ENCODE data around the gene ADRA2A.
A peak's percentile ranks its signal among the peaks of the same experiment; 100 is the strongest.

The ADRA2A gene

DNA sequence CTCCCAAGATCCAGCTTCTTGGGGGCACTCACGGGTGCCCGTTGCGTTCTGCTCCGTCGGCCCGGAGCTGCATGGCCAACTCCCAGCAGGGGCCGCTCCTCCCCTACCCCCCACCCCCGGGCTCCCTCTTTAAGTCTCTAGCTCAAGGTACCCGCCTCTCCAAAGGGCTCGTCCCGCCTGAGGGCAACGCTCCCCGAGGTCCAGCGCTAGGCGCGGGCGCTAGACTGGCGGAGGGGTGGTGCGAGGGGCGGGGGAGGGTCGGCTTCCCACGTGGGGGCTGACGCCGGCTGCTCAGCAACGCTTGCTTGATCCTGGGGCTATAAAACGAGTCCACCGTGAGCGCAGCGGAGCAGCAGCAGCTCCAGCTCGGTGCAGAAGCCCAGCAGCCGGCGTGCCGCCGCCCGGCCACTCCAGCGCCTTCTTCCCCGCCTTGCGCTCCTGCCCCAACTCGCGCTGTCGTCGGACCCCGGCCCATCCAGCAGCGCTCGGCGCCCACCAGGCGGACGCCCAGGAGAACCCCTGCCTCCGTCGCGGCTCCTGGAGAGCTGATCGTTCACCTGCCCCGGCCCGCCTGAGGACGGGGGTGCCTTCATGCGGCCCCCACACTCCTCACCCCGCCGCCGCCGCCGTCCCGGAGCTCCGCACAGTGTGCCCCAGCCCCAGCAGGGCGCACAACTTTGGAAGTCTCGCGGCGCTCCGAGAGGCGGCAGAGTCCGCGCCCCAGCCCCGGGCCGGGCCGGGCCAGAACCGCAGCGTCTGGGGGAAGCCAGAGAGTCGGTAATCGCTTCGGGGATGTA is at the start of gene ADRA2A:
ADRA2A (plus strand) TSS at position 348 of the 797 bp plus-strand sequence. CDS start 968 bp downstream, outside the sequence.
- in situ Hi-C loops (cut with MboI; ENCODE audit: low sequenced_read_pairs): no loop called here
- Histone ChIP-seq H3K36me3 (replicated peaks) (no peaks in the 10 kb centered on the region), H3K4me1 (no peaks in the 10 kb centered on the region; the same call in 1 of the 2 replicates), H3K4me3 (peak within 1 kb of the TSS; percentile 33), H3K27me3 (ENCODE audit: low read depth) (peaks cover 50% of the 10 kb centered on the region), H3K9me3 (no peaks in the 10 kb centered on the region)
- peak; percentile 18 to 71 for DNase-seq (ENCODE audit: low spot score in 2 of 2)

DNA sequence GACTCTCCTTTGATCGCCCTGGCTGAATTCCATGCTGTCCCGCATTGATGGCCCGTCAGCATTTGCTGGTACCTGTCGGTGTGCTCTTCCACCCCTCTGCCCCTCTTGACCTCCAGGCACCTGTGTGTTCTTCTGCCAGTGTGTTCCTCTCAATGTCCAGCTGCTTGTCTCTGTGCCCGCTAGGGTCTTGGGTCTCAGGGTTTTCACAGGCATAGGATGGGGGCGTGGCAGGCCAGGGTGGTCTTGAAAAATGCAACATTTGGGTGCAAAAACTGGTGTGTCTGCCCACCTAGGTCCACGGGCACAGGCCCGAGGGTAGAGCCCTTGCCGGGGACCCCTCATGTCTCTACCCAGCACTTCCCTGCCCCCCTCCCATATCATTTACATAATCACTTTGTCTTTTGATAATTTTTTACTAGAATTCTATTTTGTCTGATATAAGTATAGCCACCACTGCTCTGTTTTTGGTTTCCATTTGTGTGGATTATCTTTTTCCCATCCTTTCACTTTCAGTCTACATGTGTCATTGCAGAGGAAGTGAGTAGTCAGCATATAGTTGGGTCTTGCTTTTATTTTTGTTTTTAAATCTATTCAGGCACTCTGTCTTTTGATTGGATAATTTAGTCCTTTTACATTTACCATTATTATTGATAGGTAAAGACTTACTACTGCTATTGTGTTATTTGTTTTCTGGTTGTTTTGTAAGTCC is 46.6 kb upstream of the ADRA2A start:
- Histone ChIP-seq H3K9me3 (no peaks in the 10 kb centered on the region; the same call in 1 of the 2 replicates), H3K4me3 (no peak overlapping the region), H3K27me3 (ENCODE audit: low read depth) (no peaks in the 10 kb centered on the region), H3K4me1 (no peaks in the 10 kb centered on the region), H3K36me3 (replicated peaks) (no peaks in the 10 kb centered on the region; the same call in 1 of the 2 replicates)
- DNase-seq (ENCODE audit: low spot score in 2 of 2): no peak
- in situ Hi-C loops (cut with MboI; ENCODE audit: low sequenced_read_pairs): no loop called here

DNA sequence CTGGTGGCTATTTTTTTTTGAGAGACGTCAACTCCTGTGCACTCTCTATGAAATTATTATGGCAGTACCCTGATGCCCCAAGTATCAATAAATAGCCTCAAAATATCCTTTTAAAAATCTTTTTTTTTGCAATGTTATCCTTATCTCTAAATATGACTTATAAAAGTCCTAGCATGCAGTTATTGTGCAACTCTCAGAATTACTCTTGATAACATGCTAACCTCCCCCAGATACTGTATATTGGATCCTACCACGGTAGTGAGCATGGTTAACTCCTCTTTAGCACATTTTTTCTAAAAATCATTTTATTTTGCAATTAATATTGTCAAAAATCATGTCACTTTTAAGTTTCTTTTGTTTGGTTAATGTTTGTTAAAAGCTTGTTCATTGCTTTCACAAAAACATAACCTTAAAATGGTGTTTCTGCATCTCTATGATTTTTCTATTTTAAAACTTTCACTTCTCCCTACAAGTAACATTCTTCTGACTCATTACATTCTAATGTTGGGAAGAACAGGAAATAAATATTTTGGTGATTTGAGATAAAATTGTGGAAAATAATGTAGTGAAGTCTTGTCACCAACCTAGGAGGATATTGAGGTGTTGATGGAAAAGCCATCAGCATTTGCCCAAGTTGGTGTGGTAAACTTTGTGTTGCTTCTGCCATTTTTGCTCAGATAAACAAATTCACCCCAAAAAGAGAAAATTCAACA is 42.1 kb upstream of the ADRA2A start:
- DNase-seq (ENCODE audit: low spot score in 2 of 2): no peak
- Histone ChIP-seq H3K4me1 (no peaks in the 10 kb centered on the region), H3K27me3 (ENCODE audit: low read depth) (no peaks in the 10 kb centered on the region), H3K36me3 (replicated peaks) (no peaks in the 10 kb centered on the region; the same call in 1 of the 2 replicates), H3K4me3 (no peak overlapping the region), H3K9me3 (no peaks in the 10 kb centered on the region; the same call in 1 of the 2 replicates)
- in situ Hi-C loops (cut with MboI; ENCODE audit: low sequenced_read_pairs): no loop called here

DNA sequence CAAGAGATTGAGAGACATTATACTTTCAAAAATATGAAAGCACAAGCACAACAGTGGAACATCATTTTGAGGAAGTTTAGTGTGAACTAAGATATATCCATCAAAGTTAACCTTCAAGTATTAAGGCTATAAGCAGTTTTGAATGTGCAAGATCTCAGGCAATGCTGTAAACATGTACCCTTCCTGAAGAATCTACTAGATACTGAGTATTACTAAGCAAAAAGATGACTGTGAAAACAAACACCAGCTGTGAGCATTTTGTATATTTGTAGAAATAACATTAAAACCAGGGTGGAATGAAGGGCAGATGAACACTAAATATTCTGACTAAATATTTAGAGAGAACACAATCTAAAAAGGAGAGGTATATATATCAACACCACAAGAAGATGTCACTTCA is 41.3 kb upstream of the ADRA2A start:
- in situ Hi-C loops (cut with MboI; ENCODE audit: low sequenced_read_pairs): no loop called here

DNA sequence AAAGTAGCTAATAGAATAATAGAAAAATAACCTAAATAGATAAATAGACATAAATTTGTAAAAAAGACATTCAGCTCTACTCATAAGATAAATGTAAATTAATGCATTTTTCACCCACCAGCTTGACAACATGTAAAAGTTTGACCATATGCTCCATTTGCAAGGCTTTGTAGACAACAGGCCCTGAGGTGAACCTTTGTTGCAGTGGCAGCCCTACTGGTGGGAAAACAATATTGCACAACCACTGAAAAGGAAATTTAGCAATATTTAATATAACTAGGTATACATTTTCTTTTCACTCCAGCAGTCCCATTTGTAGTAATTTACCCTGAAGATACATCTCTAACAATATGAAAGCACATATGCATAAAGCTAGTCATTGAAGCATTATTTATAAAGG is 39.0 kb upstream of the ADRA2A start:
- in situ Hi-C loops (cut with MboI; ENCODE audit: low sequenced_read_pairs): no loop called here
- Histone ChIP-seq H3K9me3 (no peaks in the 10 kb centered on the region; the same call in 1 of the 2 replicates), H3K36me3 (replicated peaks) (no peaks in the 10 kb centered on the region; the same call in 1 of the 2 replicates), H3K4me3 (no peak overlapping the region), H3K4me1 (no peaks in the 10 kb centered on the region), H3K27me3 (ENCODE audit: low read depth) (no peaks in the 10 kb centered on the region)
- no peak for DNase-seq (ENCODE audit: low spot score in 2 of 2)

More for the DNA sequence above, 41.3 kb upstream of the ADRA2A start:
- H3K4me1 ChIP-seq: no peaks in the 10 kb centered on the region
- H3K27me3 ChIP-seq (ENCODE audit: low read depth): no peaks in the 10 kb centered on the region
- no peak for DNase-seq (ENCODE audit: low spot score in 2 of 2)
- H3K36me3 ChIP-seq (replicated peaks): no peaks in the 10 kb centered on the region; the same call in 1 of the 2 replicates
- H3K4me3 ChIP-seq: no peak overlapping the region
- no peaks in the 10 kb centered on the region; the same call in 1 of the 2 replicates for H3K9me3 ChIP-seq

DNA sequence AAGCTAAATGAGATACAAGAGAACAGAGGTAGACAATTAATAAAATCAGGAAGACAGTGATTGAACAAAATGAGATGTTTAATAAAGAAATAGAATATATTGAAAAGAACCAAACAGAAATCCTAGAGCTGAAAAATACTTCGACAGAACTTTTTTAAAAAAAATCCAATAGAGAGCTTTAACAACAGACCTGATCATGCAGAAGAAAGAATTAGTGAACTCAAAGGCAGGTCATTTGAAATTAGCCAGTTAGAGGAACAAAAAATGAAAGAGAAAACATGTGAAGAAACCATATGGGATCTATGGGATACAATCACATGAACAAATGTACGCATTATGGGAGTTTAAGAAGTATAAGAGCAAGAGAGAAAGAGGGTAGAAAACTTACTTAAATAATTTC is 37.3 kb upstream of the ADRA2A start:
- no peak for DNase-seq (ENCODE audit: low spot score in 2 of 2)
- Histone ChIP-seq H3K27me3 (ENCODE audit: low read depth) (no peaks in the 10 kb centered on the region), H3K36me3 (replicated peaks) (no peaks in the 10 kb centered on the region; the same call in 1 of the 2 replicates), H3K4me3 (no peak overlapping the region), H3K4me1 (no peaks in the 10 kb centered on the region), H3K9me3 (no peaks in the 10 kb centered on the region)
- in situ Hi-C loops (cut with MboI; ENCODE audit: low sequenced_read_pairs): no loop called here

DNA sequence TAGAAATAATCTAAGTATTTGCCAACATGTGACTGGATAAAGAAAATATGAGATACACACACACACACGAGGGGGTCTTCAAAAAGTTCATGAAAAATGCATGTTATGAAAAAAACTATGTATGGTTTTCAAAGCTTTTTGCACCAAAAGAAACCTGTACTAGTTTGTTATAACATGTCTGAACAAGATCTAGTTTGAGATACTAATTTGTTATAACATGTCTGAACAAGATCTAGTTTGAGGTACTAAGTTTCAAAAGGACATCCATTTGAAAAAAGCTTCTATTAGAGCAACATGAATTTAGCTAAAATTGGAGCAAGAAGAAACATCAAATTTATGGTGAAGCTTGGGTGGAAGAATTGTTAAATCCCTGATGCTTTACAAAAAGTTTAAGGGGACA is 19.8 kb upstream of the ADRA2A start:
- Histone ChIP-seq H3K4me3 (no peak overlapping the region), H3K4me1 (no peaks in the 10 kb centered on the region), H3K27me3 (ENCODE audit: low read depth) (no peaks in the 10 kb centered on the region), H3K9me3 (no peaks in the 10 kb centered on the region), H3K36me3 (replicated peaks) (no peaks in the 10 kb centered on the region)
- in situ Hi-C loops (cut with MboI; ENCODE audit: low sequenced_read_pairs): no loop called here
- no peak for DNase-seq (ENCODE audit: low spot score in 2 of 2)

DNA sequence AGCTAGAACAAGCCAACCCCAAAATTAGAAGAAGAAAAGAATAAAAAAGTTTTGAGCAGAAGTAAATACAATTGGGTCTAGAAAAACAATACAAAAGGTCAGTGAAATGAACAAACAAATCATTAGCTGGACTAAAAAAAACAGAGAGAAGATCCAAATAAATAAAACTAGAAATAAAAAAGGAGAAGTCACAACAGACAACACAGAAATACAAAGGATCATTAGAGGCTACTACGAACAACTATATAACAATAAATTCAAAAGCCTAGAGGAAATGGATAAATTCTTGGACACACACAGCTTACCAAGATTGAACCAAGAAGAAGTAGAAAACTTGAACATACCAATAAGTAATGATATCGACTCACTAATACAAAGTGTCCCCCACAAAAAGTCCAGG is 13.4 kb upstream of the ADRA2A start:
- no peaks in the 10 kb centered on the region for H3K4me1 ChIP-seq
- H3K9me3 ChIP-seq: no peaks in the 10 kb centered on the region
- H3K27me3 ChIP-seq (ENCODE audit: low read depth): 0 out of 2 replicates have a peak, but pooled peaks cover 2% of the 10 kb centered on the region
- in situ Hi-C loops (cut with MboI; ENCODE audit: low sequenced_read_pairs): no loop called here
- H3K36me3 ChIP-seq (replicated peaks): no peaks in the 10 kb centered on the region
- no peak overlapping the region for H3K4me3 ChIP-seq
- DNase-seq (ENCODE audit: low spot score in 2 of 2): no peak

DNA sequence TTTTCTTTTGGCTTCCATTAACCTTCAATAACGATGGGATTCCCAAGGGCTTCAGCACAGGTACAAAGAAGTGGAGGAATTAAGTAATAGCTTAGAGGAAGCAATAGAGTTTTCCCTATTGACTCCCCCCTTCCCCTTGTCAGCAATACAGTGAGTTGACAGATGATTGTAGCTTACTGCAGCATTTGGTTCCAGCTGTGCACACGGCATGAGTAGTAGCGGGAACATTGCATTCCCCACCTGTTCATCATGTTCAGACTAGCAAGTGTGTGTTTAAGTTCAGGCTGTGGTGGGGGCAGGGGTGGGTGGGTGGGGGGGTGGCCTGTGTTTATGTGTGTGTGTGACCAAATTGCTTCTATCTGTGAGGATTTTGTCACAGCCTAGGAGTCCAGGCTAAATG is 4.6 kb upstream of the ADRA2A start:
- H3K9me3 ChIP-seq: no peaks in the 10 kb centered on the region
- H3K27me3 ChIP-seq (ENCODE audit: low read depth): peaks cover 43% of the 10 kb centered on the region
- DNase-seq (ENCODE audit: low spot score in 2 of 2): no peak
- in situ Hi-C loops (cut with MboI; ENCODE audit: low sequenced_read_pairs): no loop called here
- no peaks in the 10 kb centered on the region for H3K36me3 ChIP-seq (replicated peaks)
- H3K4me1 ChIP-seq: no peaks in the 10 kb centered on the region; the same call in 1 of the 2 replicates
- no peak overlapping the region for H3K4me3 ChIP-seq

DNA sequence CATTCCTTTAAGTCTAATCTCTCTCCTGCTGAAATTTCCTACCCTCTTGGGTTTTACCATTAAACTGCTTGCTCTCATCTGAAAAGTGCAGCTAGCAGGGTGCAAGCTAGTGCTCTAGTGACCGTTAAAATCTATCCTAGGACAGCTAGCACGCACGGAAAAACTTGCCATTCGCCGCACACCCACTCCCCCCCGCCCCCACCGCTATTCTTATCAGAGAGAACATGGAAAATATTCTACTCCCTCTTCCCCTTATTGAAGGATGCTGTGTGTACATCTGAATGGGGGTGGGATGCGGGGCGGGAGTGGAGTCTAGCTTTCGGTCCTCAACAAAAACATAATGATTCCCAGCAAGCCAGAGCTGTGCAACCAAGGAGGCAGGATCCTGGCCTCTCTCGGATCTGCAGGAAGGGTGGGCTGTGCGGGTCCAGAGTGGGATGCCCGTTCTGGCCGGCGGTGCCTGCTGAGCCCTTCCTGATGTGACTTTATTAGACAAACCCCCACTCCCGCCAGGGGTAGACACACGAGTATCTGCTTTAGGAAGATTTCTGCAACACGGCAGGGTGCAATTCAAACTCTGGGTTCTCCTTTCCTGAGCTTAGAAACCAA is 1.1 kb upstream of the ADRA2A start:
- in situ Hi-C loops (cut with MboI; ENCODE audit: low sequenced_read_pairs): no loop called here

DNA sequence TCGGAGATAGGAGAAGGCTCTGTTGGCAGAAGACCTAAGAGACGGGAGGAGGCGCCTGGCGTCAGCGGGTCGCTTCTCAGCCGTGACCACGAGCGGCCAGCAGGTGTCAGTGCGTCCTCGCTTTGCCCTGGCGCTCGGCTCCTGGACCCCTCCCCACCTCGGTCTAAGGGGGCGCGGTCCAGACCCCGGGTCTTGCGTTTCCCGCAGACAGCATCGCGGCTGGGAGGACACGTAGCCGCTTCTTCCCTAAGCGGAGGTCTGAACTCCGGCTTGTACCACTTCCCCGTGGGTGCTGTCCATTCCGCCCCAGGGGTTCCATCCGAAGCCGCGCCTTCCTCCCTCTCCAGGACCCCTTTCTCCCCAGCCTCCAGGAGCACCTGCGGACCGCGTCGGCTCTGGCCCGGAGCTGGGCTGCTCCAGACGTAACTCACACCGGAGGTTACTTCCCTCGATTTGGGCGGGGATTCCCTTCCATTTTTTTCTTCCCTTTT is 593 bp upstream of the ADRA2A start:
- Histone ChIP-seq H3K36me3 (replicated peaks) (no peaks in the 10 kb centered on the region), H3K4me1 (no peaks in the 10 kb centered on the region; the same call in 1 of the 2 replicates), H3K9me3 (no peaks in the 10 kb centered on the region), H3K4me3 (peak overlapping the region; percentile 33), H3K27me3 (ENCODE audit: low read depth) (peaks cover 50% of the 10 kb centered on the region)
- DNase-seq (ENCODE audit: low spot score in 2 of 2): peak; percentile 58 to 79
- in situ Hi-C loops (cut with MboI; ENCODE audit: low sequenced_read_pairs): no loop called here

More for the DNA sequence above, 1.1 kb upstream of the ADRA2A start:
- H3K36me3 ChIP-seq (replicated peaks): no peaks in the 10 kb centered on the region
- H3K4me3 ChIP-seq: peak overlapping the region; percentile 33
- no peaks in the 10 kb centered on the region for H3K9me3 ChIP-seq
- peaks cover 50% of the 10 kb centered on the region for H3K27me3 ChIP-seq (ENCODE audit: low read depth)
- H3K4me1 ChIP-seq: no peaks in the 10 kb centered on the region; the same call in 1 of the 2 replicates
- DNase-seq (ENCODE audit: low spot score in 2 of 2): no peak

DNA sequence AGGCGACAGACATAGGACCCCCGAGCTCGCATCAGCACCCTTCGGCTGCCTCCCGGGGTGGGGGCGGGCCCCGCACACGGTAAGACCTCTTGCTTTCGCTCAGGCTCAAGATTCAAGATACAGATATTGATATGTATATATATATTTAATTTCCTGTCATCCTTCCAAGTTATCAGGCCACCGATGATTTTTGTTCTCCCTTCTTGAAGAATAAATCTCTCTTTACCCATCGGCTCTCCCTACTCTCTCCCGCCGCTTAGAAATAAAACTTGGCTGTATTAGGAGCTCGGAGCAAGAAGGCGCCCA is 603 bp downstream of the ADRA2A start:
- H3K4me1 ChIP-seq: no peaks in the 10 kb centered on the region; the same call in 1 of the 2 replicates
- in situ Hi-C loops (cut with MboI; ENCODE audit: low sequenced_read_pairs): no loop called here
- H3K27me3 ChIP-seq (ENCODE audit: low read depth): peaks cover 50% of the 10 kb centered on the region
- no peak for DNase-seq (ENCODE audit: low spot score in 2 of 2)
- H3K9me3 ChIP-seq: no peaks in the 10 kb centered on the region
- peak overlapping the region; percentile 33 for H3K4me3 ChIP-seq
- no peaks in the 10 kb centered on the region for H3K36me3 ChIP-seq (replicated peaks)

DNA sequence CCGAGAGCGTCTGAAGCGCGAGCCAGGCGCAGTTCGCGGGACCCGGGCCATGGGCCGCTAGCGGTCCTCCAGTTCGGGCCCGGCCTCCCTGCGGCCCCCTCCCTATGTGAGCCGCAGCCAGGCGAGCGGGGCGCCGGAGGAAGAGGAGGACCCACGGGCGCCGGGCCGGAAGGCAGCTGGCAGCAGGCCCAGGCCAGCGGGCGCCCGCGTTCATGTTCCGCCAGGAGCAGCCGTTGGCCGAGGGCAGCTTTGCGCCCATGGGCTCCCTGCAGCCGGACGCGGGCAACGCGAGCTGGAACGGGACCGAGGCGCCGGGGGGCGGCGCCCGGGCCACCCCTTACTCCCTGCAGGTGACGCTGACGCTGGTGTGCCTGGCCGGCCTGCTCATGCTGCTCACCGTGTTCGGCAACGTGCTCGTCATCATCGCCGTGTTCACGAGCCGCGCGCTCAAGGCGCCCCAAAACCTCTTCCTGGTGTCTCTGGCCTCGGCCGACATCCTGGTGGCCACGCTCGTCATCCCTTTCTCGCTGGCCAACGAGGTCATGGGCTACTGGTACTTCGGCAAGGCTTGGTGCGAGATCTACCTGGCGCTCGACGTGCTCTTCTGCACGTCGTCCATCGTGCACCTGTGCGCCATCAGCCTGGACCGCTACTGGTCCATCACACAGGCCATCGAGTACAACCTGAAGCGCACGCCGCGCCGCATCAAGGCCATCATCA is 1.1 kb downstream of the ADRA2A start:
- no peak for DNase-seq (ENCODE audit: low spot score in 2 of 2)
- no peaks in the 10 kb centered on the region for H3K36me3 ChIP-seq (replicated peaks)
- peaks cover 50% of the 10 kb centered on the region for H3K27me3 ChIP-seq (ENCODE audit: low read depth)
- peak overlapping the region; percentile 33 for H3K4me3 ChIP-seq
- H3K9me3 ChIP-seq: no peaks in the 10 kb centered on the region
- in situ Hi-C loops (cut with MboI; ENCODE audit: low sequenced_read_pairs): no loop called here
- no peaks in the 10 kb centered on the region; the same call in 1 of the 2 replicates for H3K4me1 ChIP-seq
